IMR-90 (cell line): Measurements from ENCODE around the gene GPR183. TPM values are rescaled to one million over a fixed set of nuclear protein-coding genes. Genes with fewer than 3 reads are reported as not detected.

Source experiments
- ATAC-seq: fragments of 200-7000 bp; cut with Tn5 transposase; 2 replicates; pipeline ENCODE4 v1.9.1; 2020; ENCODE audit warnings: low read depth, mild to moderate bottlenecking, moderate library complexity
- BruUV-seq: library from RNA; stranded (reverse); fragments of 400-500 nt; replicated peaks from 2 replicates; lab custom pipeline; 2021; lab: Mats Ljungman, UMichigan
- CTCF ChIA-PET: fragments of 300-600 bp; formaldehyde crosslinking; extraction: SDS; loops from one replicate; lab custom pipeline; 2021; ENCODE audit warnings: antibody characterized with exemption; lab: Yijun Ruan, JAX
- POLR2A ChIA-PET: fragments of 300-600 bp; sonication (Branson Sonifier 250); formaldehyde crosslinking; loops from one replicate; lab custom pipeline; 2022; ENCODE audit warnings: antibody characterized with exemption; ENCODE audit not compliant: unreplicated experiment; lab: Charles Lee
- DNase-seq: peaks from one replicate; pipeline ENCODE4 v3.0.0; 2013
- H2AFZ ChIP-seq: replicated peaks from 2 replicates; pipeline ENCODE3; 2013; ENCODE audit warnings: low read length, mild to moderate bottlenecking; ENCODE audit not compliant: poor library complexity
- H2AK5ac ChIP-seq: 2 replicates; pipeline ENCODE4 v1.6.1; 2013; ENCODE audit warnings: low read depth, low read length, inconsistent platforms
- H2AK9ac ChIP-seq: replicated peaks from 2 replicates; pipeline ENCODE3; 2013; ENCODE audit warnings: mild to moderate bottlenecking, low read depth, low read length, moderate library complexity; ENCODE audit not compliant: poor library complexity
- H2BK120ac ChIP-seq: 2 replicates; pipeline ENCODE4 v1.6.1; 2013; ENCODE audit warnings: low read depth, low read length, inconsistent platforms
- H2BK15ac ChIP-seq: 3 replicates; pipeline ENCODE4 v1.6.1; 2013; ENCODE audit warnings: low read depth, low read length, inconsistent platforms
- H2BK20ac ChIP-seq: 2 replicates; pipeline ENCODE4 v1.6.1; 2013; ENCODE audit warnings: low read depth, mild to moderate bottlenecking, inconsistent platforms, low read length, moderate library complexity
- H2BK5ac ChIP-seq: 2 replicates; pipeline ENCODE4 v1.6.1; 2013; ENCODE audit warnings: mild to moderate bottlenecking, low read depth, low read length, inconsistent platforms; ENCODE audit not compliant: poor library complexity, severe bottlenecking
- H3K14ac ChIP-seq: replicated peaks from 2 replicates; pipeline ENCODE4 v1.6.1; 2013; ENCODE audit warnings: low read depth, low read length, inconsistent platforms
- H3K18ac ChIP-seq: 2 replicates; pipeline ENCODE4 v1.6.1; 2013; ENCODE audit warnings: low read depth, low read length, control low read depth
- H3K23ac ChIP-seq: 2 replicates; pipeline ENCODE4 v1.6.1; 2013; ENCODE audit warnings: low read depth, low read length, inconsistent platforms
- H3K27ac ChIP-seq: 2 replicates; pipeline ENCODE4 v1.5.1; 2013; ENCODE audit warnings: mild to moderate bottlenecking, control low read depth, low read length; ENCODE audit not compliant: insufficient read depth
- H3K27me3 ChIP-seq: 2 replicates; pipeline ENCODE4 v1.6.1; 2013; ENCODE audit warnings: low read length; ENCODE audit not compliant: control insufficient read depth, insufficient read depth
- H3K36me3 ChIP-seq: 2 replicates; pipeline ENCODE4 v1.6.1; 2013; ENCODE audit warnings: low read length, mixed read lengths; ENCODE audit not compliant: control insufficient read depth, insufficient read depth
- H3K4ac ChIP-seq: 2 replicates; pipeline ENCODE4 v1.6.1; 2013; ENCODE audit warnings: low read depth, low read length, inconsistent platforms
- H3K4me1 ChIP-seq: 2 replicates; pipeline ENCODE4 v1.6.1; 2013; ENCODE audit warnings: low read length, mixed read lengths; ENCODE audit not compliant: control insufficient read depth, insufficient read depth
- H3K4me2 ChIP-seq: 2 replicates; pipeline ENCODE4 v1.6.1; 2013; ENCODE audit warnings: low read depth, mild to moderate bottlenecking, control low read depth, low read length, moderate library complexity
- H3K4me3 ChIP-seq: 2 replicates; pipeline ENCODE4 v1.5.1; 2013; ENCODE audit warnings: low read depth, mild to moderate bottlenecking, control low read depth, low read length, moderate library complexity; ENCODE audit not compliant: insufficient read depth
- H3K56ac ChIP-seq: 2 replicates; pipeline ENCODE4 v1.6.1; 2013; ENCODE audit warnings: low read length, inconsistent platforms; ENCODE audit not compliant: insufficient read depth; ENCODE audit errors: extremely low read depth
- H3K79me1 ChIP-seq, 2 experiments: 2 replicates each; pipeline ENCODE4 v1.6.1; 2013; ENCODE audit warnings: low read length in 2 of 2, inconsistent platforms in 1 of 2, low read depth in 1 of 2
- H3K9ac ChIP-seq: 2 replicates; pipeline ENCODE4 v1.6.1; 2013; ENCODE audit warnings: low read depth, low read length, control low read depth
- H3K9me1 ChIP-seq: 2 replicates; pipeline ENCODE4 v1.6.1; 2013; ENCODE audit warnings: low read length, inconsistent platforms; ENCODE audit not compliant: insufficient read depth
- H3K9me3 ChIP-seq: 2 replicates; pipeline ENCODE4 v1.6.1; 2013; ENCODE audit warnings: low read length; ENCODE audit not compliant: control insufficient read depth, insufficient read depth
- H4K20me1 ChIP-seq: 2 replicates; pipeline ENCODE4 v1.6.1; 2013; ENCODE audit warnings: low read length, inconsistent platforms; ENCODE audit not compliant: insufficient read depth
- H4K5ac ChIP-seq: 2 replicates; pipeline ENCODE4 v1.6.1; 2013; ENCODE audit warnings: mild to moderate bottlenecking, low read depth, low read length, control low read depth
- H4K8ac ChIP-seq, 2 experiments: 2 replicates each; pipeline ENCODE4 v1.6.1; 2013; ENCODE audit warnings: low read depth in 2 of 2, low read length in 2 of 2, control low read depth in 1 of 2, inconsistent platforms in 1 of 2
- H4K91ac ChIP-seq: 2 replicates; pipeline ENCODE4 v1.6.1; 2013; ENCODE audit warnings: low read depth, low read length, inconsistent platforms; ENCODE audit not compliant: insufficient read depth
- BHLHE40 ChIP-seq: fragments of 150-350 bp; IDR thresholded peaks from 2 replicates; pipeline ENCODE4 v1.6.1; 2016; ENCODE audit warnings: mild to moderate bottlenecking, low read depth, low read length
- MXI1 ChIP-seq: IDR thresholded peaks from 2 replicates; pipeline ENCODE4 v1.6.1; 2012; ENCODE audit warnings: low read depth, mild to moderate bottlenecking, low read length, moderate library complexity, borderline replicate concordance
- RAD21 ChIP-seq: IDR thresholded peaks from 2 replicates; pipeline ENCODE4 v1.6.1; 2012; ENCODE audit warnings: low read length, improper control_type of control experiment
- WGBS, 2 experiments: methylation state at CpG; one replicate each; pipeline versions ENCODE4 v1.1.5 to v1.1.7; 2013; ENCODE audit warnings: missing lambda C conversion rate in 2 of 2; ENCODE audit not compliant: insufficient read length in 1 of 2; ENCODE audit errors: extremely low coverage in 2 of 2; 5-methylcytosine and 5-hydroxymethylcytosine counted together
- dilution Hi-C: fragments of 300-500 bp; cut with HindIII; formaldehyde crosslinking; loops from one replicate; pipeline ENCODE4 v1.14.3; 2018; ENCODE audit warnings: low sequenced_read_pairs; ENCODE audit not compliant: unreplicated experiment
- in situ Hi-C: fragments of 300-500 bp; cut with MboI; formaldehyde crosslinking; loops from 3 replicates; pipeline ENCODE4 v1.14.3; 2019; ENCODE audit warnings: low sequenced_read_pairs, inconsistent platforms, mixed read lengths
- intact Hi-C: fragments of 100-400 bp; cut with micrococcal nuclease; formaldehyde crosslinking; loops from 2 replicates; pipeline ENCODE4 v1.10.0; 2022
- polyA plus RNA-seq, 3 experiments: library from polyadenylated mRNA; depleted of rRNA; stranded (reverse); fragments of >200 nt; gene quantifications; 2 replicates each; pipeline ENCODE4 v1.2.3, GENCODE V29; 2012; ENCODE audit warnings: low replicate concordance in 1 of 3
- total RNA-seq: library from RNA; depleted of rRNA; stranded (reverse); fragments of >200 nt; gene quantifications from 2 replicates; pipeline ENCODE4 v1.2.3, GENCODE V29; 2012

GPR183 gene
- total and polyA plus RNA-seq, 2 of the 4 experiments (the other 2 are of a cell fraction): 0.18 to 0.31 TPM

DNA sequence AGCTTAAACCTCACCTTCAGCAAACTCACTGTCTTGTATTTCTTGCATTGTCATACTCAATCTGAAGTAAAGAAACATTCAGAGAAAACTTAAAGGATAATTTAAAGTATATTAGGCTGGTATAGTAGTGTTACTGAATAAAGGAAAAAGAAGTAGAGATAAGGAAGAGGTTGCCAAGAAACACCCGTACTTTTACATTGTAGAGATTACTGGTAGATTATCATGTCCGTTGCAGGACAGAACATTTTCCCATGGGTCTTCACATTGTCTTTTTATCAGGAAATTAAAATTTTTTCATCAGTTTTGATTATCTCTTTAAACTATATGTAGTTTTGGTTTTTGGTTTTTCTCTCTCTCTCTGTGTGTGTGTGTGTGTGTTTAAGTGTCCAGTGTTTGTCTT lies 19.9 kb upstream of the GPR183 start:
- Histone ChIP-seq H3K27ac (no peak overlapping the region), H3K56ac (no peak overlapping the region), H3K79me1 (peaks cover 3 to 19% of the 10 kb centered on the region in 2 experiments; a peak in 2 of 4 replicates), H2BK15ac (no peak overlapping the region), H3K36me3 (peaks cover 4% of the 10 kb centered on the region), H3K9me1 (peaks cover 8% of the 10 kb centered on the region), H3K4me2 (no peak overlapping the region), H4K20me1 (no peaks in the 10 kb centered on the region), H2BK5ac (no peak overlapping the region), H3K4me1 (peaks cover 9% of the 10 kb centered on the region), H4K8ac (no peak overlapping the region), H3K18ac (no peak overlapping the region), H3K14ac (no peak overlapping the region), H3K4ac (no peak overlapping the region), H3K9me3 (no peaks in the 10 kb centered on the region), H3K9ac (no peak overlapping the region), H2BK120ac (no peak overlapping the region), H3K4me3 (no peak overlapping the region), H3K27me3 (no peaks in the 10 kb centered on the region), H4K5ac (no peak overlapping the region), H3K23ac (no peak overlapping the region), H2BK20ac (no peak overlapping the region), H4K91ac (no peak overlapping the region), H2AFZ (no peak overlapping the region), H2AK5ac (no peak overlapping the region), H2AK9ac (no peak overlapping the region)
- POLR2A ChIA-PET: no interaction called here
- in situ Hi-C loops (no loop called here), intact Hi-C loops (no loop called here), dilution Hi-C loops (no loop called here)
- no TSS peak for BruUV-seq
- no peak for DNase-seq
- CTCF ChIA-PET: interaction anchor here (0.8 kb wide), 1 partner anchor 11 kb away, joined by 3 read pairs; no protein-coding TSS in a partner anchor
- no peak for TF ChIP-seq MXI1
- no peak for TF ChIP-seq RAD21
- TF ChIP-seq BHLHE40: no peak
- WGBS, 2 experiments: no CpG with 5 or more reads among the region's 2 CpGs
- no peak for ATAC-seq
